OCI-LY7 (cell line): ENCODE measurements around the gene TIMD4. TPM values are rescaled to one million over a fixed set of nuclear protein-coding genes. Genes with fewer than 3 reads are reported as not detected.

Experiments used
- BruUV-seq: library from RNA; stranded (reverse); fragments of 400-500 nt; replicated peaks from 2 replicates; lab custom pipeline; 2021; lab: Mats Ljungman, UMichigan
- CTCF ChIA-PET: fragments of 300-600 bp; sonication (Branson Sonifier 250); formaldehyde crosslinking; loops from one replicate; lab custom pipeline; 2022; ENCODE audit warnings: antibody characterized with exemption; ENCODE audit not compliant: unreplicated experiment; lab: Charles Lee
- POLR2A ChIA-PET: fragments of 300-600 bp; sonication (Branson Sonifier 250); formaldehyde crosslinking; loops from one replicate; lab custom pipeline; 2022; ENCODE audit warnings: antibody characterized with exemption; lab: Charles Lee
- DNase-seq: peaks from one replicate; pipeline ENCODE4 v3.0.0-alpha.2; 2015; ENCODE audit warnings: low spot score
- H2AFZ ChIP-seq: fragments of 200-600 bp; sonication (generic), shearing (Covaris generic); 2 replicates; pipeline ENCODE4 v1.6.1; 2014; ENCODE audit warnings: mild to moderate bottlenecking, antibody characterized with exemption, low read length, moderate library complexity
- H3K27ac ChIP-seq: fragments of 200-600 bp; sonication (generic); 2 replicates; pipeline ENCODE4 v1.5.1; 2014; ENCODE audit warnings: mixed run types, low read depth, mild to moderate bottlenecking, moderate library complexity, low read length, inconsistent platforms; ENCODE audit not compliant: poor library complexity, severe bottlenecking
- H3K36me3 ChIP-seq: fragments of 200-600 bp; sonication (generic); 2 replicates; pipeline ENCODE4 v1.6.1; 2014; ENCODE audit warnings: mild to moderate bottlenecking, antibody characterized with exemption, low read length, moderate library complexity, mixed read lengths; ENCODE audit not compliant: insufficient read depth
- H3K4me1 ChIP-seq: fragments of 200-600 bp; sonication (generic); 2 replicates; pipeline ENCODE4 v1.5.1; 2014; ENCODE audit warnings: mild to moderate bottlenecking, low read length; ENCODE audit not compliant: insufficient read depth, poor library complexity, severe bottlenecking
- H3K4me2 ChIP-seq: fragments of 200-600 bp; sonication (generic); 2 replicates; pipeline ENCODE4 v1.6.1; 2014; ENCODE audit warnings: mild to moderate bottlenecking, low read length
- H3K4me3 ChIP-seq: fragments of 200-600 bp; sonication (generic); 2 replicates; pipeline ENCODE4 v1.5.1; 2014; ENCODE audit warnings: mild to moderate bottlenecking, low read depth, low read length; ENCODE audit not compliant: poor library complexity, severe bottlenecking
- H3K79me2 ChIP-seq: fragments of 200-600 bp; sonication (generic); 2 replicates; pipeline ENCODE4 v1.6.1; 2016; ENCODE audit warnings: low read depth, mild to moderate bottlenecking, low read length, moderate library complexity, mixed read lengths; ENCODE audit not compliant: insufficient read depth
- H3K9me2 ChIP-seq: fragments of 200-600 bp; sonication (generic); 2 replicates; pipeline ENCODE4 v1.6.1; 2016; ENCODE audit warnings: mild to moderate bottlenecking, low read length, mixed read lengths; ENCODE audit not compliant: insufficient read depth
- H3K9me3 ChIP-seq: fragments of 200-600 bp; sonication (generic); 2 replicates; pipeline ENCODE4 v1.6.1; 2014; ENCODE audit warnings: mild to moderate bottlenecking, mixed run types, low read length, mixed read lengths
- H4K20me1 ChIP-seq: fragments of 200-600 bp; sonication (generic); 2 replicates; pipeline ENCODE4 v1.6.1; 2014; ENCODE audit warnings: mild to moderate bottlenecking, antibody characterized with exemption, low read length, moderate library complexity, mixed read lengths; ENCODE audit not compliant: insufficient read depth
- EZH2phosphoT487 ChIP-seq: fragments of 200-600 bp; sonication (generic); IDR thresholded peaks from 2 replicates; pipeline ENCODE4 v1.6.1; 2018; ENCODE audit warnings: low read depth, borderline replicate concordance, mild to moderate bottlenecking, mixed run types, antibody characterized with exemption, low read length, moderate library complexity, mixed read lengths
- intact Hi-C: fragments of 100-400 bp; cut with micrococcal nuclease; formaldehyde crosslinking; loops from one replicate; pipeline ENCODE4 v1.10.0; 2022; ENCODE audit not compliant: unreplicated experiment
- total RNA-seq, 2 experiments: library from RNA; depleted of rRNA in 1 of 2; stranded (reverse); fragments of >200 nt in 1 of 2; shearing (Covaris generic) in 1 of 2; gene quantifications; 2 replicates each; pipeline ENCODE4 v1.2.3, GENCODE V29; 2014 to 2022
- TF ChIP-seq, protein P1 (sequence below): fragments of 200-600 bp; sonication (generic); conservative IDR thresholded peaks from 2 replicates; pipeline ENCODE4 v1.5.1; 2014; ENCODE audit warnings: mild to moderate bottlenecking, antibody characterized with exemption, low read length, moderate library complexity, mixed read lengths

Gene TIMD4
- total RNA-seq, 2 experiments from 2014 or later = 1.1 to 1.3 TPM

DNA sequence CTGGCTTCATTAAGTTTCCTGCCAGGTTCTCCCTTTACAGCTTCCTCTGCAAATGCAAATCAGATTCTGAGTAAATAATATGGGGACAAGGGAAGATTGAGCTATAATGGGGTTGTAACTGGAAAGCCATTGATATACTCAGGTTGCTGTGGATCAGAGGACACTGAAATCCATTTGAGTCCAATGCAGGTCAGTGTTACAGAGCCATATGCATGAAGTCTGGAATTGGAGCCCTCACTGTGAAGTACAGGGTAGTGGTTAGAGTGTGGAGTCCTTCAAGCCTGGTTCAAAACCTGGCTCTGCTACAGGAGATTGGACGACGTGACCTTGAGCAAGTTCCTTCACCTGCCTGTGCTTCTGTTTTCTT lies 48.7 kb downstream of the TIMD4 start:
- CTCF ChIA-PET = interaction anchor here (0.7 to 1.7 kb wide), 10 partner anchors 9 to 36 kb away, joined by 3 to 9 read pairs (median 3); no protein-coding TSS in a partner anchor
- TF ChIP-seq, protein P1, sequence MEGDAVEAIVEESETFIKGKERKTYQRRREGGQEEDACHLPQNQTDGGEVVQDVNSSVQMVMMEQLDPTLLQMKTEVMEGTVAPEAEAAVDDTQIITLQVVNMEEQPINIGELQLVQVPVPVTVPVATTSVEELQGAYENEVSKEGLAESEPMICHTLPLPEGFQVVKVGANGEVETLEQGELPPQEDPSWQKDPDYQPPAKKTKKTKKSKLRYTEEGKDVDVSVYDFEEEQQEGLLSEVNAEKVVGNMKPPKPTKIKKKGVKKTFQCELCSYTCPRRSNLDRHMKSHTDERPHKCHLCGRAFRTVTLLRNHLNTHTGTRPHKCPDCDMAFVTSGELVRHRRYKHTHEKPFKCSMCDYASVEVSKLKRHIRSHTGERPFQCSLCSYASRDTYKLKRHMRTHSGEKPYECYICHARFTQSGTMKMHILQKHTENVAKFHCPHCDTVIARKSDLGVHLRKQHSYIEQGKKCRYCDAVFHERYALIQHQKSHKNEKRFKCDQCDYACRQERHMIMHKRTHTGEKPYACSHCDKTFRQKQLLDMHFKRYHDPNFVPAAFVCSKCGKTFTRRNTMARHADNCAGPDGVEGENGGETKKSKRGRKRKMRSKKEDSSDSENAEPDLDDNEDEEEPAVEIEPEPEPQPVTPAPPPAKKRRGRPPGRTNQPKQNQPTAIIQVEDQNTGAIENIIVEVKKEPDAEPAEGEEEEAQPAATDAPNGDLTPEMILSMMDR = no peak
- TF ChIP-seq EZH2phosphoT487 = no peak
- Histone ChIP-seq H3K4me3 (peak overlapping the region; percentile 51), H2AFZ (peak overlapping the region; percentile 45; the same call in 1 of the 2 replicates), H3K27ac (peak overlapping the region; percentile 95), H3K9me2 (no peaks in the 10 kb centered on the region), H3K9me3 (no peaks in the 10 kb centered on the region; the same call in 1 of the 2 replicates), H3K4me2 (peak overlapping the region; percentile 76), H3K36me3 (peaks cover 8% of the 10 kb centered on the region; the same call in 1 of the 2 replicates), H3K79me2 (no peaks in the 10 kb centered on the region), H4K20me1 (no peaks in the 10 kb centered on the region), H3K4me1 (peaks cover 99% of the 10 kb centered on the region)
- no peak for DNase-seq
- intact Hi-C loops = loop anchor here (1.0 to 2.0 kb wide), 2 partner anchors 18 to 32 kb away; no protein-coding TSS in a partner anchor
- BruUV-seq = TSS peak; percentile 83
- POLR2A ChIA-PET = interaction anchor here (0.7 to 11.8 kb wide), 22 partner anchors 8 to 357 kb away, joined by 3 to 271 read pairs (median 5); partner anchors contain the start of gene MED7

DNA sequence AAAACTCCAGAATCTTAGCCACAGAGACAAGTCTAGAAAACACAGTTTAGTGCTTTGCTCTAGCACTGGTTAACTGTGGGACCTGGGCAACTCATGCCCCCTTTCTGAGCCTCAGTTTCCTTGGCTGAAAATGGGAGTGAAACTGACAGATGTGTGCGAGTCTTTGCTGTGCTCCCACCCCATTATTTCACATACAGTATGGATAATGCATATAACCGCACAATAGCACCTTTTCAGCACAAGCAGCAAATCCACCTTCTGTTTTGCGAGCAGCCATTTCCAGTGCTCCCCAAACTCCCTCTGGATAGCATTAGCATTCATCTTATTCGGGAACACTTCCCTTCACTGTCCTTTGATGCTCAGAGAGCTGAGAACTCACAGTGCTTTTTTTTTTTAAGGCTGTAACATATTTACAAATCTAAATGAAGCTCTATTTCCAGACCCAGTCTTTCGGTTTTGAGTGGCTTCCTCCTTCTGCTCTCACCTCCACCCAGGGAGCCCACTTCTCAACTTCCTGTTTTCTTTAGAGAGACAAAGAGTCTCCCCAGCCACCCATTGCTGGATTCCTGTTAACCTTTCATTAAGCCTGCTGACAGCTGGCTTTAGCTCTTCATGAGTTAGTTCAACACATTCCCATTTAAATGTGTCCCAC lies 49.2 kb downstream of the TIMD4 start:
- intact Hi-C loops = loop anchor here (1.0 to 2.0 kb wide), 3 partner anchors 18 to 31 kb away; no protein-coding TSS in a partner anchor
- POLR2A ChIA-PET = interaction anchor here (0.5 to 11.8 kb wide), 20 partner anchors 10 to 816 kb away, joined by 3 to 271 read pairs (median 5); partner anchors contain the start of gene MED7

More for the DNA sequence above, 49.2 kb downstream of the TIMD4 start:
- TF ChIP-seq, protein P1 = no peak
- no peak for TF ChIP-seq EZH2phosphoT487
- Histone ChIP-seq H3K9me3 (no peaks in the 10 kb centered on the region; the same call in 1 of the 2 replicates), H3K27ac (peak overlapping the region; percentile 95), H3K4me3 (peak overlapping the region; percentile 51), H3K9me2 (no peaks in the 10 kb centered on the region), H2AFZ (peak overlapping the region; percentile 45; the same call in 1 of the 2 replicates), H3K79me2 (no peaks in the 10 kb centered on the region), H3K4me1 (peaks cover 95% of the 10 kb centered on the region), H3K36me3 (peaks cover 8% of the 10 kb centered on the region; the same call in 1 of the 2 replicates), H4K20me1 (no peaks in the 10 kb centered on the region), H3K4me2 (peak overlapping the region; percentile 76)
- CTCF ChIA-PET = interaction anchor here (1.0 to 1.6 kb wide), 7 partner anchors 8 to 36 kb away, joined by 3 to 9 read pairs (median 3); no protein-coding TSS in a partner anchor
- BruUV-seq = no TSS peak
- DNase-seq = peak; percentile 92
